NCI-H446 (cell line): Measurements from ENCODE around the gene SLC8A1.
A peak's percentile ranks its signal among the peaks of the same experiment; 100 is the strongest.

Experiments used
- DNase-seq, 2 experiments: peaks; one replicate each; lab custom pipeline; 2025; lab: John Stamatoyannopoulos, UW

SLC8A1 gene

GRCh38 chr2:40155728-40156127 is 296.2 kb downstream of the SLC8A1 start:
- DNase-seq: no peak

DNA sequence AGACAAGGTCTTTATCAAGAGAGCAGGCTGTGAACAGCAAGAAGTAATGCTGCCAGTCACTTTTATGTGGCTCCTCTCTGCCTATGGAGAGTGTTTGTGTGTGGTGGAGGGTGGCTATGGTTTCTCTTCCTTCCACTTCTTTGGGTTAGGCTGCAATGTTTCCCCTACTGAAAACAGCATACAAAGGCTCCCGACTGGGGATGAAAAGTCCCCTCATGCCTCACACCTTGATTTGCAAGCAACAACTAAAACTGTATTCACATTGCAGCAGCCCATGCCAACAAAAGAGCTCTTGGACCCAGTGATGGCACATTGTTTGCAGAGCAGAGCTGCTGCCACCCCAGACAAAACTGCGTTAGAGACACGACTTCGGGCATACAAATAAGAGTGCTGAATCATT is 301.6 kb downstream of the SLC8A1 start:
- no peak for DNase-seq

GRCh38 chr2:40148334-40148733 is 303.6 kb downstream of the SLC8A1 start:
- no peak for DNase-seq

DNA sequence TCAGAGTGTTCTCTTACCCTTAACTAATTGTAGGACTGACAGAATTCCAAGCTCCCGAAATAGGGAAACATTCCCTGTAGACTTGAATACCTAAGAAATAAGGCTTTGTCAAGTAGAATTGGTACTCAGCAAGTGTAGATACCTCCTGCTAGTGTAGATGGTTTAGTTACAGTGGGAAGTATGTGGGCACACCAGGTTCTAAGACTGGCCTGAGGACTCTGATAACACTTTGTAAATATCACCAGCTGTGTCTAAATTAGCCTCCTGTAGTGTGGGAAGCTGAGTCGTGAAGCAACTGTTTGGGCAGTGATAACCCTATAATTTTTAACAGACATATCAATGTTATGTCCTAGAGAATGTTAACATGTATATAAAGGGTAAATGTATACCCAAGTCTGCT is 304.5 kb downstream of the SLC8A1 start:
- DNase-seq: no peak

- no peak for DNase-seq
Measured at GRCh38 chr2:40144022-40144421, 307.9 kb downstream of the SLC8A1 start.

DNA sequence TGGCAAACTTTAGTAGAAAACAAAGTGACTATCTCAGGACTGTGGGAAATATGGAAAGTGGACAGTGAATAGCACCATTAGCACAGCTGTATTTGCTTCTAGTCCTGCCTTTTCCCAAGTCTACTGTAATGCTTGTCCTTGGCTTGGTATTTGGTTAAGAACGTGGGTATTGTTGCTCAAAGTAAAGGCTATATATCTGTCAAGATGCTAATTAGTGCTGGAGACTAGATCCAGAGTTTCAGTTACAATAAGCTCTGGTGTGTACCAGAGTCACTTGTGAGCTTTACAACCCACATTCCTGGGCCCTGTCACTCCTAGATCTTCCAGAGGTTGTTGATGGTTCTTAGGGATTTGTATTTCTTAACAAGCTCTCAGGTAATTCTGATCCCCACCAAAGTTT is 313.6 kb downstream of the SLC8A1 start:
- DNase-seq: no peak

DNA sequence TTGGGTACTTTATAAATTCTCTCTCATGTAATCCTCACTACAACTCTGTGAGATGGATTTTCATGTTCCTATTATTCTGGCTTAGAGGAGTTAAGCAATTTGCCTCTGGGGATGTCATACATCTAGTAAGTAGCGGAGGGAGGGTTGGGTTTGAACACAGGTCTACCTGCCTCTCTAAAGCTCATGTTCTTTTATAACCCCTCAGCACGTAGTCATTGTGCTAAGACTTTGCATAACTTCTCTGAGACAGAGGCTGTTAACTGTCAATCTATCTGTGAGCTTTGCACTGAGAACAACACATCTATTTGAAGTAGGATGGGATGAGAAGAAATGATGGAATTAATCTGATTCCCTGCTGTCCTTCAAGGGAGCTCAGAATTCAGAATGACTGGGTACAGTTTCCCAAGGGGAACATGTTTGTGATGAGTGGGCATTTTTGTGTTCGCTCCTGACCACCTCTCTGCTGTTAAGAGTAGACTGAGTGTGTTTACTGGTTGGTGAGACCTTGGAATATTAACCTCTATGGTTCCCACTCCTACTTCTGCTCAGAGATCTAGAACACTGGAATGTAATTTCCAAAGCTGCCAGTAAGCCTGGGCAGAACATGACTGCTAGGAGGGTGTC is 320.7 kb downstream of the SLC8A1 start:
- DNase-seq: no peak

GRCh38 chr2:40130251-40130994 is 321.5 kb downstream of the SLC8A1 start:
- no peak for DNase-seq

- DNase-seq: peak in 1 of 2 experiments; percentile 14
Measured at GRCh38 chr2:40129725-40130124, 322.2 kb downstream of the SLC8A1 start.

- no peak for DNase-seq
Measured at GRCh38 chr2:40128796-40129195, 323.1 kb downstream of the SLC8A1 start.

DNA sequence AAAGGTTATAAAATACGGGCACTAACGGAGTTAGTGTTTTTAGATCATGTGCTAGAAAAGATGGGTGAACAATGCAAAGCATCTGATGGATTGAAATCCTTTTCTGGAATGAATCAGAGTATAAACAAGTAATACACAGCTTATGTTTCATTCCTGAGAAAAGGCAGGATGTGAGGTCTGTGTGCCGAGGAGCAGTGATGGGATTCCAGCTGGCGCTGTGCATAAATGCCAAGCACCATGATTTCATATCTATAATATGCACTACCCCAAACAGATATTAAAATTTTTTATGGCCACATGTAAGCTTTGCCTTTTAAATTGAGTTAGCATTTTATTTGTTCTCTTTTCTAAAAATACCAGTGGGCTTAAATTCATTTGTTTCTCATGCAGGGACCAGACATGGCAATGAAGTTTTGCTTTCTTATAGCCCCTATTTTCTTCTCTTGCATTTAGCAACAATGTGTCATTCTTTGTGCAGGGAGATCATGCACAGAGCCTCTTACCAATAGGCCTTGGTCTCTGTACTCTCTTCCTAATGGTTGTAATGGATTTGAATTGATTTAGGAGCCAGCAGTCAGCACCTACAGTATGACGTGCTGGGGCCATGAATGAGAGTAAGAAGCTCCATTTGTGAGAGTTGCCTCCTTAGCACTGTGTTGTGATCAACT is 323.9 kb downstream of the SLC8A1 start:
- peak; percentile 20 to 53 for DNase-seq

DNA sequence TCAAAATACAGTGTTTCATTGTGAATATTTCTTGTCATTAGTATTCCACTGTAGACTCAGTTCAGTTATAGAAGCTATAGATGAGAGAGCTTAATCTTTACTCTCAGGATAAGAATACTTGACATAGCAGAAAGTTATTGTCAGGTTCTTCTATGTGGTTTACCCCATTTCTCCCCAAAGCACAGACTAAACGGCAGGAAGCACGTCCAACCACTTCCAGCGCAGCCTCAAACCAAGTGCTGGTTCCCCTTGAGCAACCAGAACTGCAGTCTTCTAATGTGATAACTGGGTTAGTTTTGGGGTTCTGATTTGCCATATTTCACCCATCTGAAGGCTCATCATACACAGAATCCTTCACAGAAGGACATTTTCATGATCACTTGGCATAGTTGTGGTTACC is 324.7 kb downstream of the SLC8A1 start:
- no peak for DNase-seq

- DNase-seq: no peak
Measured at GRCh38 chr2:40126006-40126405, 325.9 kb downstream of the SLC8A1 start.

GRCh38 chr2:40123746-40124145 is 328.1 kb downstream of the SLC8A1 start:
- no peak for DNase-seq

DNA sequence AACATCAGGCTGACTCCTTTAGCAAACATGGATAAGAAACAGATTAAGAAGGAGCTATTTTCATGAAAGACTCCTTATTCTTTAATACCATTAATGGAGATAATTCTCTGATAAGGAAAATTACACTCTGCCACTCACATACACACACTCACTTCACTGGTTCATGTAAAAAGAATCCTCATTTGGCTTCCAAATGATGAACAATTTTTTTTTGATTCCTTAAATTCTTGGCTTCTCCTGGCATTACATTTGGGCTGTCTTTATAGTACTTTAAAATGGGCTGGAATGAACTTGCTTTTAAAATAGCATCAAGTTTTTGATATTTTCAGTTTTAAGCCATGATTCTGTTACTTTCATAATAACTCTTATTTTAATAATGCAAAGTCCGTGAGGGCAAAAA is 328.6 kb downstream of the SLC8A1 start:
- peak in 1 of 2 experiments; percentile 18 for DNase-seq

DNA sequence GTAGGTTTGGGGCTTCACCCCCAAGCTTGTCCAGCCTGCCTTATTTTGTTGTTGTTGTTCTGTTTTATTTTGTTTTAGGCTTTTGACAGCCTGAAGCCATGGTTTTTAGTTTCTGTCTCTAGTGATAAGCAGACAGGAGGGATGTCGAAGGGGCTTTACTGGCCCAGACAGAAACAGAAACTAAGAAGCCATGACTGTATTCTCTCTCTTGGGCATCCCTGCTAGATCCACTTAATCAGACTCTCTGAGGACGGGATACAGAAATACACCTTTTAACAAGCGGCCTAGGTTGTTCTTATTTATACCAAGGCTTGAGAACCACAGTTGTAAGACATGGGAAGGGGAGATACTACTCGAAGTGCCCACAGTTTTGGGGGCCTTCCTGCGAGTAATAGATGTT is 330.9 kb downstream of the SLC8A1 start:
- DNase-seq: no peak

GRCh38 chr2:40120026-40120425 is 331.9 kb downstream of the SLC8A1 start:
- DNase-seq: peak; percentile 88 to 96

DNA sequence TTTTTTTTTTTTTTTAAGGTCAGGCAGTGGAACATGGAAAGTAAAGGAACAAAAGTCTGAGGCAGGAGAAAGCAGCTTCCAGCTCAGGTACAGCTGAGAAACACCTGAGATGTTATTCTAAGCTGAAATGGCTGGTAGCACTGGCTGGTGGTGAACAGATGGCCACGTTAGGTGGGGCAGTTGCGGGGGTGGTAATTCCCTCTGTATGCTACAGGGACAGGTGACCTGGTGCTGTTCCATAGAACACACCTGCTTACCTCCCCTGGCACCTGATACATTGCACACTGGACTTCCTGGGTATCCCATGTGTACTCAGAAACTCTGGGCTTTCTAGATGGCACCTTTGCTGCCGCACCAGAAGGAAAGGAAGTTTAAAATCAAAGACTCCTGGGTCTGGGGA is 333.3 kb downstream of the SLC8A1 start:
- no peak for DNase-seq

- no peak for DNase-seq
Measured at GRCh38 chr2:40115894-40116293, 336.0 kb downstream of the SLC8A1 start.

- DNase-seq: no peak
Measured at GRCh38 chr2:40115348-40115747, 336.5 kb downstream of the SLC8A1 start.

DNA sequence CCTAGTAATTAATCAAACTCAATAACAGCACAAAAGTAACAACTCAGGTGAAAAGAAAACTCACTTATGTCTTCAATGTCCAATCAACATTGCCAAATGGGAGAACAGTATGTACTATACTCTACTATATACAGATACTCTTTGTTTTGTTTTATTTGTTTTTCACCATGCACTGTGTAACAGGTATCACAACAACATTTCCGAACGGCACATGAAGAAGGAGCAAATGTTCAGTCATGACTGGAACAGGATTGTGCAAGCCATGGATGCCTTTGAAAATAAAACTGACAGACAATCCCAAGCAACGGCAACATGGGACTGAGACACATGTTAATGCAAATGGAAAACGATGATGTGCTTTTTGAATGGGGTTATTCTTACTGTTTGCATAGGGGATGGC is 337.9 kb downstream of the SLC8A1 start:
- no peak for DNase-seq

- no peak for DNase-seq
Measured at GRCh38 chr2:40113272-40113968, 338.5 kb downstream of the SLC8A1 start.

- DNase-seq: no peak
Measured at GRCh38 chr2:40109381-40109780, 342.5 kb downstream of the SLC8A1 start.
